A549 (cell line): ENCODE measurements around the gene TECRL. TPM values are rescaled to one million over a fixed set of nuclear protein-coding genes. Genes with fewer than 3 reads are reported as not detected.

Experiments used
- RCOR1 ChIP-seq: fragments of 150-350 bp; IDR thresholded peaks from 2 replicates; pipeline ENCODE4 v1.6.1; 2014; ENCODE audit warnings: antibody characterized with exemption, low read length, low read depth
- SREBF2 ChIP-seq: fragments of 450-650 bp; IDR thresholded peaks from 2 replicates; pipeline ENCODE4 v1.6.1; 2014; ENCODE audit warnings: mild to moderate bottlenecking, moderate library complexity
- ZC3H11A ChIP-seq: fragments of 450-650 bp; IDR thresholded peaks from 2 replicates; pipeline ENCODE4 v1.6.1; 2014; ENCODE audit warnings: antibody characterized with exemption, mild to moderate bottlenecking
- ZFP36 ChIP-seq: fragments of 450-650 bp; IDR thresholded peaks from 2 replicates; pipeline ENCODE4 v1.6.1; 2014; ENCODE audit warnings: borderline replicate concordance; ENCODE audit not compliant: partially characterized antibody
- polyA plus RNA-seq, 4 experiments: library from polyadenylated mRNA; depleted of rRNA in 3 of 4; stranded (reverse); fragments of >200 nt; fragmentation: RNase III in 1 of 4; extraction: RNeasy Plus Mini Kit Qiagen cat#74134 plus additional on column Dnase treatment in 1 of 4; gene quantifications; 2 replicates in 3 of 4; 3 replicates in 1 of 4; pipeline ENCODE4 v1.2.3, GENCODE V29; 2011 to 2017
- small RNA-seq, 6 experiments: library from RNA; depleted of rRNA; stranded (forward); fragments of <200 nt; gene quantifications; one replicate each; pipeline ENCODE3, GENCODE V24; 2012

TECRL gene
- polyA plus RNA-seq, 2 of the 4 experiments (the other 2 are of a cell fraction), result not detected

DNA sequence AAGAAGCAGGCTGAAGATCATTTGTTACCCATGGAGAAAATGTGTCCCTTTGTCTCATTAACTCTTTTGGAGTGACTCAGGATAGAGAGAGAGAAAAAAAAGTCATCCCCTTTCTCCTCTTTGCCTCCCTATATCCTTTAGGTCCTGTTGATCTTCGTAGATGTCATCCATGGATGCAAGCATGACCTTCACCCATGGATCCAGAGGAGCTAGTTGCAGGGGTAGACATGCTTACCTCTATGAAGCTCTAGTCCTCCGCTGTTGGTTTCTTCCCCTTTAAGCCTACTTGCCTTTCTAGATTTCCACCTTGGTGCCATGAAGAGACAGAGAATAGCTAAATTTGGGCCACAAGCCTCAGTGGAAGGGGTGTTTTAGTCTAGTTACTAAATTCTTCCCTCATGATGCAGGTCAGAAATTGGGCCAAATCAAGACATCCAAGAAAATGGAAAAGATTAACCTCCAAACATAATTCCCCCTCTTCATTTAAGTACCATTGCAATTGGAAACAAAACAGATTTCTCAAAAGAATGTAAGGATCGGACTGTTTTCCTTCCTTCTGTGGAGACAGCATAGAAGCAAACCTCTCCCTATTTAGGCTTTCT is 178.4 kb downstream of the TECRL start (continued):
- TF ChIP-seq ZFP36 (no peak), SREBF2 (no peak), RCOR1 (no peak), ZC3H11A (no peak)
- TF ChIP-seq, all 56 proteins: peak for 0

Small RNA genes lying within 50 kb of the gene (small RNA-seq; reads per million reads assigned to genes)
- gene RNU6-191P, result 0 reads per million in 6 experiments
